ENCODE measurements around the gene BRMS1. TPM values are rescaled to one million over a fixed set of nuclear protein-coding genes. Genes with fewer than 3 reads are reported as not detected.
"Not testable (repeated sequence)": the region's sequence is repeated elsewhere in the genome, so short reads cannot be mapped to it uniquely, and the experiment has no call there.

BRMS1 gene
- total RNA-seq, 1 donor from 2014 or later = 60.6 TPM

GRCh38 chr11:66312549-66313320 is 32.2 kb downstream of the BRMS1 start:
- DNase-seq (ENCODE audit: extremely low read depth, low read depth, low spot score) = peak; percentile 74

GRCh38 chr11:66311965-66312548 is 32.8 kb downstream of the BRMS1 start:
- DNase-seq (ENCODE audit: extremely low read depth, low read depth, low spot score) = peak; percentile 41

GRCh38 chr11:66311470-66311964 is 33.4 kb downstream of the BRMS1 start:
- DNase-seq (ENCODE audit: extremely low read depth, low read depth, low spot score) = no peak

GRCh38 chr11:66310803-66311440 is 34.0 kb downstream of the BRMS1 start:
- DNase-seq (ENCODE audit: extremely low read depth, low read depth, low spot score) = not testable (repeated sequence)

GRCh38 chr11:66310324-66310723 is 34.6 kb downstream of the BRMS1 start:
- DNase-seq (ENCODE audit: extremely low read depth, low read depth, low spot score) = no peak

- no peak for DNase-seq (ENCODE audit: extremely low read depth, low read depth, low spot score)
Measured at GRCh38 chr11:66309475-66309874, 35.4 kb downstream of the BRMS1 start.

- no peak for DNase-seq (ENCODE audit: extremely low read depth, low read depth, low spot score)
Measured at GRCh38 chr11:66302656-66303055, 42.2 kb downstream of the BRMS1 start.

- no peak for DNase-seq (ENCODE audit: extremely low read depth, low read depth, low spot score)
Measured at GRCh38 chr11:66299186-66299585, 45.7 kb downstream of the BRMS1 start.

- no peak for DNase-seq (ENCODE audit: extremely low read depth, low read depth, low spot score)
Measured at GRCh38 chr11:66297610-66298009, 47.3 kb downstream of the BRMS1 start.

GRCh38 chr11:66294626-66295620 is 50.0 kb downstream of the BRMS1 start:
- no peak for DNase-seq (ENCODE audit: extremely low read depth, low read depth, low spot score)

GRCh38 chr11:66293777-66294625 is 50.9 kb downstream of the BRMS1 start:
- no peak for DNase-seq (ENCODE audit: extremely low read depth, low read depth, low spot score)

GRCh38 chr11:66293352-66293751 is 51.6 kb downstream of the BRMS1 start:
- DNase-seq (ENCODE audit: extremely low read depth, low read depth, low spot score) = no peak

- DNase-seq (ENCODE audit: extremely low read depth, low read depth, low spot score) = no peak
Measured at GRCh38 chr11:66292543-66293332, 52.2 kb downstream of the BRMS1 start.

GRCh38 chr11:66291706-66292542 is 53.0 kb downstream of the BRMS1 start, which contains the start of gene TMEM151A:
TSS of gene TMEM151A (plus strand) at chr11:66291894. CDS start at chr11:66292014, 120 bp downstream.
- no peak for DNase-seq (ENCODE audit: extremely low read depth, low read depth, low spot score)

- no peak for DNase-seq (ENCODE audit: extremely low read depth, low read depth, low spot score)
Measured at GRCh38 chr11:66291303-66291705, 53.6 kb downstream of the BRMS1 start.

- DNase-seq (ENCODE audit: extremely low read depth, low read depth, low spot score) = no peak
Measured at GRCh38 chr11:66290330-66290621, 54.6 kb downstream of the BRMS1 start.

GRCh38 chr11:66289548-66290329 is 55.2 kb downstream of the BRMS1 start:
- no peak for DNase-seq (ENCODE audit: extremely low read depth, low read depth, low spot score)

Data from glomerular endothelial cell (primary cell).